ENCODE data around the gene MRAS.
"Not testable (repeated sequence)": the region's sequence is repeated elsewhere in the genome, so short reads cannot be mapped to it uniquely, and the experiment has no call there.

The MRAS gene

GRCh38 chr3:138426211-138426610 is 77.8 kb downstream of the MRAS start:
- H3K27ac ChIP-seq, result no peak overlapping the region
- no peaks in the 10 kb centered on the region for H3K4me1 ChIP-seq (ENCODE audit: low read depth, poor library complexity, severe bottlenecking)
- H3K36me3 ChIP-seq (ENCODE audit: insufficient read depth), result no peaks in the 10 kb centered on the region
- no peaks in the 10 kb centered on the region for H4K20me1 ChIP-seq (ENCODE audit: insufficient read depth)
- no peak overlapping the region for H3K9ac ChIP-seq
- no peak overlapping the region for H2AFZ ChIP-seq (ENCODE audit: low read depth)
- no peak overlapping the region for H3K4me3 ChIP-seq (IDR thresholded peaks at IDR 0.05; ENCODE audit: insufficient read depth, low read depth, low read length)
- no peak overlapping the region for H3K4me2 ChIP-seq
- peak; percentile 32; the same call in 1 of the 2 replicates for TF ChIP-seq CTCF (conservative IDR thresholded peaks at IDR 0.05; ENCODE audit: low read depth, low read length)
- no peaks in the 10 kb centered on the region for H3K79me2 ChIP-seq (ENCODE audit: insufficient read depth, low read depth)
- no peaks in the 10 kb centered on the region for H3K27me3 ChIP-seq (ENCODE audit: insufficient read depth, low read depth)

- not testable (repeated sequence) for H3K4me1 ChIP-seq (ENCODE audit: low read depth, poor library complexity, severe bottlenecking); H3K27me3 ChIP-seq (ENCODE audit: insufficient read depth, low read depth); H3K27ac ChIP-seq; H3K36me3 ChIP-seq (ENCODE audit: insufficient read depth); H3K4me2 ChIP-seq; H3K79me2 ChIP-seq (ENCODE audit: insufficient read depth, low read depth); H4K20me1 ChIP-seq (ENCODE audit: insufficient read depth); H3K9ac ChIP-seq; H3K4me3 ChIP-seq (IDR thresholded peaks at IDR 0.05; ENCODE audit: insufficient read depth, low read depth, low read length); H2AFZ ChIP-seq (ENCODE audit: low read depth)
Observed at GRCh38 chr3:138426754-138427153, 78.4 kb downstream of the MRAS start.

GRCh38 chr3:138429665-138430064 is 81.3 kb downstream of the MRAS start:
- H3K27me3 ChIP-seq (ENCODE audit: insufficient read depth, low read depth), result no peaks in the 10 kb centered on the region
- no peaks in the 10 kb centered on the region for H3K79me2 ChIP-seq (ENCODE audit: insufficient read depth, low read depth)
- TF ChIP-seq CTCF (conservative IDR thresholded peaks at IDR 0.05; ENCODE audit: low read depth, low read length), result no peak
- H4K20me1 ChIP-seq (ENCODE audit: insufficient read depth), result no peaks in the 10 kb centered on the region
- H3K4me3 ChIP-seq (IDR thresholded peaks at IDR 0.05; ENCODE audit: insufficient read depth, low read depth, low read length), result no peak overlapping the region
- H2AFZ ChIP-seq (ENCODE audit: low read depth), result no peak overlapping the region
- no peak overlapping the region for H3K9ac ChIP-seq
- no peaks in the 10 kb centered on the region for H3K36me3 ChIP-seq (ENCODE audit: insufficient read depth)
- H3K4me2 ChIP-seq, result no peak overlapping the region
- no peaks in the 10 kb centered on the region for H3K4me1 ChIP-seq (ENCODE audit: low read depth, poor library complexity, severe bottlenecking)
- H3K27ac ChIP-seq, result no peak overlapping the region

GRCh38 chr3:138432576-138433240 is 84.3 kb downstream of the MRAS start:
- Histone ChIP-seq H3K27me3 (ENCODE audit: insufficient read depth, low read depth) (no peaks in the 10 kb centered on the region), H3K36me3 (ENCODE audit: insufficient read depth) (no peaks in the 10 kb centered on the region), H4K20me1 (ENCODE audit: insufficient read depth) (no peaks in the 10 kb centered on the region), H3K9ac (no peak overlapping the region), H3K4me1 (ENCODE audit: low read depth, poor library complexity, severe bottlenecking) (no peaks in the 10 kb centered on the region), H3K27ac (no peak overlapping the region), H3K4me3 (IDR thresholded peaks at IDR 0.05; ENCODE audit: insufficient read depth, low read depth, low read length) (no peak overlapping the region), H3K4me2 (no peak overlapping the region), H3K79me2 (ENCODE audit: insufficient read depth, low read depth) (no peaks in the 10 kb centered on the region), H2AFZ (ENCODE audit: low read depth) (no peak overlapping the region)
- no peak for TF ChIP-seq CTCF (conservative IDR thresholded peaks at IDR 0.05; ENCODE audit: low read depth, low read length)

- Histone ChIP-seq H3K4me3 (IDR thresholded peaks at IDR 0.05; ENCODE audit: insufficient read depth, low read depth, low read length) (no peak overlapping the region), H4K20me1 (ENCODE audit: insufficient read depth) (no peaks in the 10 kb centered on the region), H2AFZ (ENCODE audit: low read depth) (peak overlapping the region; percentile 82), H3K27me3 (ENCODE audit: insufficient read depth, low read depth) (no peaks in the 10 kb centered on the region), H3K79me2 (ENCODE audit: insufficient read depth, low read depth) (no peaks in the 10 kb centered on the region), H3K36me3 (ENCODE audit: insufficient read depth) (no peaks in the 10 kb centered on the region), H3K4me1 (ENCODE audit: low read depth, poor library complexity, severe bottlenecking) (no peaks in the 10 kb centered on the region), H3K4me2 (peak overlapping the region; percentile 25; the same call in 1 of the 2 replicates), H3K9ac (no peak overlapping the region), H3K27ac (no peak overlapping the region)
- no peak for TF ChIP-seq CTCF (conservative IDR thresholded peaks at IDR 0.05; ENCODE audit: low read depth, low read length)
Observed at GRCh38 chr3:138433892-138434275, 85.5 kb downstream of the MRAS start.

Measured in KMS-11 (cell line).